ENCODE results near the gene PGBD2.
"Not testable (repeated sequence)": the region's sequence is repeated elsewhere in the genome, so short reads cannot be mapped to it uniquely, and the experiment has no call there.

GRCh38 chr1:248944134-248944999 is 38.3 kb downstream of the PGBD2 start:
- TF ChIP-seq RFX5 (IDR thresholded peaks at IDR 0.05; ENCODE audit: low read depth, low read length); CTCF (conservative IDR thresholded peaks at IDR 0.05; ENCODE audit: low read depth, low read length); POLR2A (IDR thresholded peaks at IDR 0.05; ENCODE audit: low read depth, low read length); USF2 (IDR thresholded peaks at IDR 0.05; ENCODE audit: low read depth, low read length); CEBPB (IDR thresholded peaks at IDR 0.05; ENCODE audit: low read depth, low read length); RCOR1 (IDR thresholded peaks at IDR 0.05; ENCODE audit: insufficient replicate concordance, low read length); MXI1 (IDR thresholded peaks at IDR 0.05; ENCODE audit: borderline replicate concordance, low read depth, low read length); RAD21 (IDR thresholded peaks at IDR 0.05; ENCODE audit: low read length); MAFK (IDR thresholded peaks at IDR 0.05; ENCODE audit: low read depth, low read length): not testable (repeated sequence)

All from IMR-90 (cell line).